HepG2 (cell line): Measurements from ENCODE around the gene BST1. TPM values are rescaled to one million over a fixed set of nuclear protein-coding genes. Genes with fewer than 3 reads are reported as not detected.

ENCODE experiments used
- ATAC-seq: fragments of 200-7000 bp; cut with Tn5 transposase; 3 replicates; pipeline ENCODE4 v1.9.1; 2020; ENCODE audit warnings: mild to moderate bottlenecking, moderate library complexity
- BruUV-seq: library from RNA; stranded (reverse); fragments of 400-500 nt; replicated peaks from 2 replicates; lab custom pipeline; 2021; lab: Mats Ljungman, UMichigan
- CTCF ChIA-PET: fragments of 300-600 bp; formaldehyde crosslinking; extraction: SDS; loops from one replicate; lab custom pipeline; 2021; ENCODE audit warnings: low total read pairs, inconsistent platforms, low intra/inter-chr PET ratio; lab: Yijun Ruan, JAX
- POLR2A ChIA-PET: fragments of 350-600 bp; sonication (Branson Sonifier 250); formaldehyde crosslinking; loops from one replicate; lab custom pipeline; 2020; ENCODE audit warnings: antibody characterized with exemption, inconsistent platforms; lab: Yijun Ruan, JAX
- DNase-seq: peaks from one replicate; pipeline ENCODE4 v3.0.0-alpha.2; 2015; ENCODE audit warnings: low spot score
- FAIRE-seq: peaks from 3 replicates; lab custom pipeline; 2011; peaks lifted over from hg19 to GRCh38; lab: Jason Lieb, UNC
- H2AFZ ChIP-seq: one replicate; pipeline ENCODE4 v1.6.1; 2011; ENCODE audit warnings: low read length, inconsistent platforms
- H3K27ac ChIP-seq: fragments of 300-600 bp; 3 replicates; pipeline ENCODE4 v1.8.0; 2011; ENCODE audit warnings: mixed run types, mild to moderate bottlenecking, mixed read lengths, low read length, inconsistent platforms; ENCODE audit not compliant: insufficient read depth; ENCODE audit errors: extremely low read length
- H3K27me3 ChIP-seq, 2 experiments: fragments of 200-600 bp in 1 of 2; 2 replicates in 1 of 2; 3 replicates in 1 of 2; pipeline versions ENCODE4 v1.6.0 to v1.8.0; 2011; ENCODE audit warnings: low read length in 2 of 2, mild to moderate bottlenecking in 2 of 2, moderate library complexity in 2 of 2, inconsistent platforms in 1 of 2; ENCODE audit not compliant: insufficient read depth in 2 of 2, control insufficient read depth in 1 of 2
- H3K36me3 ChIP-seq, 2 experiments: fragments of 200-600 bp in 1 of 2; replicated peaks in 1 of 2; 2 replicates in 1 of 2; 3 replicates in 1 of 2; pipeline versions ENCODE4 v1.5.1 to v1.8.0; 2011; ENCODE audit warnings: low read length in 2 of 2, inconsistent platforms in 1 of 2; ENCODE audit not compliant: insufficient read depth in 2 of 2, control insufficient read depth in 1 of 2
- H3K4me1 ChIP-seq: 2 replicates; pipeline ENCODE4 v1.5.1; 2012; ENCODE audit warnings: low read length, inconsistent platforms; ENCODE audit not compliant: insufficient read depth
- H3K4me2 ChIP-seq: 2 replicates; pipeline ENCODE4 v1.6.0; 2011; ENCODE audit warnings: low read depth, low read length, inconsistent platforms
- H3K4me3 ChIP-seq, 3 experiments: fragments of 200-600 bp in 1 of 3; sonication (generic), shearing (Covaris generic) in 1 of 3; replicated peaks in 1 of 3; 2 replicates each; pipeline ENCODE4 v1.5.1; 2011 to 2016; ENCODE audit warnings: low read length in 3 of 3, inconsistent platforms in 2 of 3, low read depth in 2 of 3, mild to moderate bottlenecking in 2 of 3, control low read depth in 1 of 3, mixed read lengths in 1 of 3; ENCODE audit not compliant: insufficient read depth in 1 of 3
- H3K79me2 ChIP-seq: one replicate; pipeline ENCODE4 v1.6.1; 2011; ENCODE audit warnings: low read length, inconsistent platforms; ENCODE audit not compliant: insufficient read depth
- H3K9ac ChIP-seq: 2 replicates; pipeline ENCODE4 v1.6.0; 2011; ENCODE audit warnings: mild to moderate bottlenecking, low read depth, low read length, inconsistent platforms; ENCODE audit not compliant: insufficient read depth
- H3K9me3 ChIP-seq: 2 replicates; pipeline ENCODE4 v1.5.1; 2012; ENCODE audit warnings: mild to moderate bottlenecking, low read length
- H4K20me1 ChIP-seq: 2 replicates; pipeline ENCODE4 v1.6.0; 2011; ENCODE audit warnings: inconsistent platforms, mild to moderate bottlenecking, low read length, moderate library complexity; ENCODE audit not compliant: insufficient read depth
- BRCA1 ChIP-seq: sonication (generic); formaldehyde crosslinking; IDR thresholded peaks from 2 replicates; pipeline ENCODE4 v1.4.0; 2020; ENCODE audit warnings: missing genetic modification reagents
- CEBPB ChIP-seq: IDR thresholded peaks from 2 replicates; pipeline ENCODE4 v1.6.1; 2011; ENCODE audit warnings: low read depth, low read length, improper control_type of control experiment, borderline replicate concordance
- ELF3 ChIP-seq: IDR thresholded peaks from 2 replicates; pipeline ENCODE4 v1.6.1; 2016; ENCODE audit warnings: missing genetic modification reagents, missing compliant biosample characterization
- GZF1 ChIP-seq: sonication (generic); formaldehyde crosslinking; IDR thresholded peaks from 2 replicates; pipeline ENCODE4 v1.5.1; 2020; ENCODE audit warnings: mild to moderate bottlenecking, missing genetic modification reagents
- KDM6A ChIP-seq: IDR thresholded peaks from 2 replicates; pipeline ENCODE4 v1.6.1; 2016; ENCODE audit warnings: low read depth
- NCOA2 ChIP-seq: sonication (generic); formaldehyde crosslinking; IDR thresholded peaks from 2 replicates; pipeline ENCODE4 v1.8.0; 2022; ENCODE audit warnings: inconsistent platforms
- YEATS2 ChIP-seq: sonication (generic); formaldehyde crosslinking; IDR thresholded peaks from 2 replicates; pipeline ENCODE4 v1.4.0; 2020; ENCODE audit warnings: missing genetic modification reagents, borderline replicate concordance
- ZNF343 ChIP-seq: sonication (generic); formaldehyde crosslinking; IDR thresholded peaks from 2 replicates; pipeline ENCODE4 v1.4.0; 2020; ENCODE audit warnings: mild to moderate bottlenecking, missing genetic modification reagents
- WGBS: methylation state at CpG from one replicate; pipeline ENCODE4 v1.1.6; 2017; ENCODE audit warnings: low lambda C conversion rate; 5-methylcytosine and 5-hydroxymethylcytosine counted together
- in situ Hi-C: cut with HindIII; loops from 2 replicates; pipeline ENCODE4 v1.10.0; 2017; ENCODE audit warnings: low pct_unique_long_range_greater_than_20kb; ENCODE audit not compliant: extremely low pct_ligation_motif_present
- intact Hi-C: fragments of 100-400 bp; cut with micrococcal nuclease; formaldehyde crosslinking; loops from one replicate; pipeline ENCODE4 v1.10.0; 2022; ENCODE audit not compliant: unreplicated experiment
- polyA plus RNA-seq, 8 experiments: library from polyadenylated mRNA; depleted of rRNA in 3 of 8; stranded (reverse) in 7 of 8; unstranded in 1 of 8; fragments of >200 nt; fragmentation: Illumina TruSeq in 4 of 8; extraction: Trizol in 4 of 8; gene quantifications; 2 replicates each; pipeline versions ENCODE4 v1.2.1 to v1.2.3, GENCODE V29; 2011 to 2016; ENCODE audit warnings: low read depth in 4 of 8, missing spikeins in 1 of 8, mixed read lengths in 1 of 8; ENCODE audit not compliant: insufficient read depth in 1 of 8
- total RNA-seq, 5 experiments: library from RNA; depleted of rRNA; stranded (reverse); fragments of >200 nt; fragmentation: Illumina TruSeq; extraction: Trizol; gene quantifications; 2 replicates each; pipeline ENCODE4 v1.2.3, GENCODE V29; 2016; ENCODE audit warnings: low read depth in 1 of 5
- TF ChIP-seq, protein P1 (sequence below): sonication (generic); formaldehyde crosslinking; IDR thresholded peaks from 2 replicates; pipeline ENCODE4 v1.4.0; 2020; ENCODE audit warnings: low read depth, missing genetic modification reagents
- TF ChIP-seq, protein P2 (sequence below): sonication (generic); formaldehyde crosslinking; IDR thresholded peaks from 2 replicates; pipeline ENCODE4 v1.8.0; 2023; ENCODE audit warnings: mild to moderate bottlenecking, missing genetic modification reagents
- TF ChIP-seq, protein P3 (sequence below): sonication (generic); formaldehyde crosslinking; IDR thresholded peaks from 2 replicates; pipeline ENCODE4 v1.5.0; 2020; ENCODE audit warnings: missing genetic modification reagents, mild to moderate bottlenecking, borderline replicate concordance

The BST1 gene
- total and polyA plus RNA-seq, 2 of the 13 experiments (the other 11 are each of a cell fraction or from before 2014, with no cell fraction given): 0.09 to 0.49 TPM

DNA sequence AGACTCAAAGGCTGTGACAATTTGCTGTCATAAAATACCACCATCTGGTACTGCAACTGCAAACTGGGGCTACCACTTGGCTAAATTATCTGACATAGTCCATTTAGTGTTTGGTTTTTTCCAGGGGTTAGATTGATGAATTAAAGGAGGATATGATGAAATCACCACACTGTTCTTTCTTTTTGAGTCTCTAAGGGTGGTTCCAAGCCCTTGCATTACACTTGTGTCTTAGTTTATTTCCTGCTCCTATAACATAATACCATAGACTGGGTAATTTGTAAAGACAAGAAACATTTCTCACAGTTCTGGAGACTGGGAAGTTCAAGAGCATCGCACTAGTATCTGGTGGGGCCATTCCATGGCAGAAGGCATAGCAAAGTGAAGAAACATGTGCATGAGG lies 43.2 kb downstream of the BST1 start:
- H3K36me3 ChIP-seq: no peaks in the 10 kb centered on the region
- H3K4me2 ChIP-seq: no peak overlapping the region
- H3K4me3 ChIP-seq: no peak overlapping the region
- H3K27ac ChIP-seq: no peak overlapping the region
- in situ Hi-C loops (no loop called here), intact Hi-C loops (no loop called here)
- no peak overlapping the region for H2AFZ ChIP-seq
- peaks cover 3% of the 10 kb centered on the region for H3K4me1 ChIP-seq
- H3K27me3 ChIP-seq: peaks cover 0 to 7% of the 10 kb centered on the region in 2 experiments; a peak in 1 of 5 replicates
- DNase-seq (no peak), ATAC-seq (no peak), FAIRE-seq (no peak)
- ChIA-PET POLR2A (no interaction called here), CTCF (no interaction called here)
- no TSS peak for BruUV-seq
- no peak overlapping the region for H3K9ac ChIP-seq
- 0% methylated on average over 1 of the region's 1 CpG for WGBS
- H4K20me1 ChIP-seq: no peaks in the 10 kb centered on the region
- peaks cover 12% of the 10 kb centered on the region for H3K9me3 ChIP-seq
- H3K79me2 ChIP-seq: no peaks in the 10 kb centered on the region
- TF ChIP-seq, protein P1, sequence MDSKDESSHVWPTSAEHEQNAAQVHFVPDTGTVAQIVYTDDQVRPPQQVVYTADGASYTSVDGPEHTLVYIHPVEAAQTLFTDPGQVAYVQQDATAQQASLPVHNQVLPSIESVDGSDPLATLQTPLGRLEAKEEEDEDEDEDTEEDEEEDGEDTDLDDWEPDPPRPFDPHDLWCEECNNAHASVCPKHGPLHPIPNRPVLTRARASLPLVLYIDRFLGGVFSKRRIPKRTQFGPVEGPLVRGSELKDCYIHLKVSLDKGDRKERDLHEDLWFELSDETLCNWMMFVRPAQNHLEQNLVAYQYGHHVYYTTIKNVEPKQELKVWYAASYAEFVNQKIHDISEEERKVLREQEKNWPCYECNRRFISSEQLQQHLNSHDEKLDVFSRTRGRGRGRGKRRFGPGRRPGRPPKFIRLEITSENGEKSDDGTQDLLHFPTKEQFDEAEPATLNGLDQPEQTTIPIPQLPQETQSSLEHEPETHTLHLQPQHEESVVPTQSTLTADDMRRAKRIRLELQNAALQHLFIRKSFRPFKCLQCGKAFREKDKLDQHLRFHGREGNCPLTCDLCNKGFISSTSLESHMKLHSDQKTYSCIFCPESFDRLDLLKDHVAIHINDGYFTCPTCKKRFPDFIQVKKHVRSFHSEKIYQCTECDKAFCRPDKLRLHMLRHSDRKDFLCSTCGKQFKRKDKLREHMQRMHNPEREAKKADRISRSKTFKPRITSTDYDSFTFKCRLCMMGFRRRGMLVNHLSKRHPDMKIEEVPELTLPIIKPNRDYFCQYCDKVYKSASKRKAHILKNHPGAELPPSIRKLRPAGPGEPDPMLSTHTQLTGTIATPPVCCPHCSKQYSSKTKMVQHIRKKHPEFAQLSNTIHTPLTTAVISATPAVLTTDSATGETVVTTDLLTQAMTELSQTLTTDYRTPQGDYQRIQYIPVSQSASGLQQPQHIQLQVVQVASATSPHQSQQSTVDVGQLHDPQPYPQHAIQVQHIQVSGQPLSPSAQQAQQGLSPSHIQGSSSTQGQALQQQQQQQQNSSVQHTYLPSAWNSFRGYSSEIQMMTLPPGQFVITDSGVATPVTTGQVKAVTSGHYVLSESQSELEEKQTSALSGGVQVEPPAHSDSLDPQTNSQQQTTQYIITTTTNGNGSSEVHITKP (CRISPR knock-in tag): no peak
- no peak for TF ChIP-seq ELF3 (CRISPR knock-in tag)
- no peak for TF ChIP-seq NCOA2 (CRISPR knock-in tag)
- no peak for TF ChIP-seq GZF1 (CRISPR knock-in tag)
- TF ChIP-seq ZNF343: no peak
- TF ChIP-seq CEBPB: no peak
- TF ChIP-seq YEATS2: no peak
- TF ChIP-seq, protein P2, sequence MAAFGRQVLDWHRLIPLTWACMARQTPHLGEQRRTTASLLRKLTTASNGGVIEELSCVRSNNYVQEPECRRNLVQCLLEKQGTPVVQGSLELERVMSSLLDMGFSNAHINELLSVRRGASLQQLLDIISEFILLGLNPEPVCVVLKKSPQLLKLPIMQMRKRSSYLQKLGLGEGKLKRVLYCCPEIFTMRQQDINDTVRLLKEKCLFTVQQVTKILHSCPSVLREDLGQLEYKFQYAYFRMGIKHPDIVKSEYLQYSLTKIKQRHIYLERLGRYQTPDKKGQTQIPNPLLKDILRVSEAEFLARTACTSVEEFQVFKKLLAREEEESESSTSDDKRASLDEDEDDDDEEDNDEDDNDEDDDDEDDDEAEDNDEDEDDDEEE (CRISPR knock-in tag): no peak
- no peak for TF ChIP-seq KDM6A
- TF ChIP-seq BRCA1 (CRISPR knock-in tag): no peak
- TF ChIP-seq, protein P3, sequence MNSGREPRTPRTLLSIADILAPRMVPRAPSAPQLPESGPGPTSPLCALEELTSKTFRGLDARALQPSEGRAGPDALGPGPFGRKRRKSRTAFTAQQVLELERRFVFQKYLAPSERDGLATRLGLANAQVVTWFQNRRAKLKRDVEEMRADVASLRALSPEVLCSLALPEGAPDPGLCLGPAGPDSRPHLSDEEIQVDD (CRISPR knock-in tag): no peak
